GM12873 (cell line): ENCODE measurements around the gene TMEM237.
A peak's percentile ranks its signal among the peaks of the same experiment; 100 is the strongest.

ENCODE experiments used
- CTCF ChIP-seq: IDR thresholded peaks from 2 replicates; pipeline ENCODE4 v1.5.1; 2012; ENCODE audit warnings: low read depth, mild to moderate bottlenecking, moderate library complexity, low read length, control low read depth; ENCODE audit not compliant: insufficient read depth; ENCODE audit errors: missing control alignments

Gene TMEM237

GRCh38 chr2:201643216-201643890, at the start of gene TMEM237:
TSS of gene TMEM237 (minus strand) at chr2:201643503. CDS start at chr2:201643400, 103 bp downstream.
- peak; percentile 3 for TF ChIP-seq CTCF

GRCh38 chr2:201685156-201685555, 41.9 kb upstream of the TMEM237 start:
- TF ChIP-seq CTCF: no peak

GRCh38 chr2:201680743-201681142, 37.4 kb upstream of the TMEM237 start:
- TF ChIP-seq CTCF: peak; percentile 74

- no peak for TF ChIP-seq CTCF
Observed at GRCh38 chr2:201678401-201678800, 35.1 kb upstream of the TMEM237 start.

- TF ChIP-seq CTCF: no peak
Observed at GRCh38 chr2:201675454-201675853, 32.2 kb upstream of the TMEM237 start.

- no peak for TF ChIP-seq CTCF
Observed at GRCh38 chr2:201674794-201675193, 31.5 kb upstream of the TMEM237 start.

- TF ChIP-seq CTCF: no peak
Observed at GRCh38 chr2:201674298-201674697, 31.0 kb upstream of the TMEM237 start.

- no peak for TF ChIP-seq CTCF
Observed at GRCh38 chr2:201673546-201673945, 30.2 kb upstream of the TMEM237 start.
